GM19397 (cell line): ENCODE measurements around the gene RNF113A.
"Not testable (repeated sequence)": the region's sequence is repeated elsewhere in the genome, so short reads cannot be mapped to it uniquely, and the experiment has no call there.

Experiments used
- ATAC-seq: cut with Tn5 transposase; IDR thresholded peaks from one replicate; pipeline ENCODE4 v1.9.1; 2021; ENCODE audit warnings: mild to moderate bottlenecking, moderate library complexity; ENCODE audit not compliant: unreplicated experiment

Gene RNF113A

GRCh38 chrX:119852382-119853353 lies 18.9 kb downstream of the RNF113A start, which contains the start of gene UPF3B:
UPF3B (minus strand) TSS chrX:119852963; CDS start chrX:119852928, 35 bp downstream.
- ATAC-seq: peak; percentile 93

- no peak for ATAC-seq
These were observed 37.6 kb downstream of the RNF113A start for GRCh38 chrX:119833905-119834304.

- no peak for ATAC-seq
These were observed 43.1 kb downstream of the RNF113A start for GRCh38 chrX:119828446-119828845.

GRCh38 chrX:119826399-119826959 lies 45.1 kb downstream of the RNF113A start:
- no peak for ATAC-seq

GRCh38 chrX:119824221-119824620 lies 47.3 kb downstream of the RNF113A start:
- ATAC-seq: not testable (repeated sequence)

GRCh38 chrX:119821703-119822102 lies 49.8 kb downstream of the RNF113A start:
- ATAC-seq: peak; percentile 93
